Measurements from ENCODE around the gene CNOT4. TPM values are rescaled to one million over a fixed set of nuclear protein-coding genes. Genes with fewer than 3 reads are reported as not detected.

Gene CNOT4
- total RNA-seq, 2 experiments from 2014 or later: 24.0 to 29.8 TPM

DNA sequence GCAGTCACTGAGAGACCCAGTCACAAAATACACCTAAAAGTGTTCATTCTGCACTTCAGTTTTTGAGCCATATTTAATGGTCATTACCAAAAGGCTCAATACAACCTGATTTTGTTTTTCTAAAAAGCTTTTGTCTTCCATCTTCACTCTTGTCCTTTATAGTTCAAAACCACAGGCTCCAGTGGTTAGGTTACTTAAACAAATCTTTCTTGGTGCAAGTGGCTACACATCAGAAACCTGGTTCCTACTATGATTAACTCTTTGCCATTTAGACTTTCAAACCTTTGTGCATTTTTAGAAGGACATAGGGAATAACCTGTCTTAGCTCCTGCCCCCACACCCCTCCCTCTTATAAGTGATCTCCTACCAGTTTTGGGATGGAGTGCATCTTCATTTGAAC is 140.5 kb downstream of the CNOT4 start:
- Mint-ChIP-seq H3K27ac (no peak overlapping the region), H3K36me3 (ENCODE audit: low read depth) (peaks cover 21% of the 10 kb centered on the region), H3K4me3 (no peak overlapping the region), H3K4me1 (ENCODE audit: low read depth) (peaks cover 6% of the 10 kb centered on the region), H3K27me3 (no peaks in the 10 kb centered on the region), H3K9me3 (no peaks in the 10 kb centered on the region)
- Histone ChIP-seq H3K36me3 (ENCODE audit: insufficient read depth, low read length) (peaks cover 4% of the 10 kb centered on the region), H3K27me3 (ENCODE audit: control insufficient read depth in 1 of 2, insufficient read depth in 2 of 2, low read length in 2 of 2) (no peaks in the 10 kb centered on the region), H3K9me3 (ENCODE audit: control insufficient read depth in 1 of 2, insufficient read depth in 1 of 2, low read length in 2 of 2) (no peaks in the 10 kb centered on the region), H3K4me1 (ENCODE audit: insufficient read depth, low read length) (no peaks in the 10 kb centered on the region), H3K27ac (ENCODE audit: low read depth in 1 of 2, low read length in 2 of 2) (no peak overlapping the region), H3K4me3 (ENCODE audit: low read length) (no peak overlapping the region)
- DNase-seq (no peak), ATAC-seq (ENCODE audit: poor library complexity) (no peak)
- TF ChIP-seq, protein P1, sequence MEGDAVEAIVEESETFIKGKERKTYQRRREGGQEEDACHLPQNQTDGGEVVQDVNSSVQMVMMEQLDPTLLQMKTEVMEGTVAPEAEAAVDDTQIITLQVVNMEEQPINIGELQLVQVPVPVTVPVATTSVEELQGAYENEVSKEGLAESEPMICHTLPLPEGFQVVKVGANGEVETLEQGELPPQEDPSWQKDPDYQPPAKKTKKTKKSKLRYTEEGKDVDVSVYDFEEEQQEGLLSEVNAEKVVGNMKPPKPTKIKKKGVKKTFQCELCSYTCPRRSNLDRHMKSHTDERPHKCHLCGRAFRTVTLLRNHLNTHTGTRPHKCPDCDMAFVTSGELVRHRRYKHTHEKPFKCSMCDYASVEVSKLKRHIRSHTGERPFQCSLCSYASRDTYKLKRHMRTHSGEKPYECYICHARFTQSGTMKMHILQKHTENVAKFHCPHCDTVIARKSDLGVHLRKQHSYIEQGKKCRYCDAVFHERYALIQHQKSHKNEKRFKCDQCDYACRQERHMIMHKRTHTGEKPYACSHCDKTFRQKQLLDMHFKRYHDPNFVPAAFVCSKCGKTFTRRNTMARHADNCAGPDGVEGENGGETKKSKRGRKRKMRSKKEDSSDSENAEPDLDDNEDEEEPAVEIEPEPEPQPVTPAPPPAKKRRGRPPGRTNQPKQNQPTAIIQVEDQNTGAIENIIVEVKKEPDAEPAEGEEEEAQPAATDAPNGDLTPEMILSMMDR (IDR thresholded peaks at IDR 0.05): no peak
- intact Hi-C loops (cut with DNase I, micrococcal nuclease): no loop called here
- ChIA-PET CTCF (no interaction called here), POLR2A (no interaction called here)

DNA sequence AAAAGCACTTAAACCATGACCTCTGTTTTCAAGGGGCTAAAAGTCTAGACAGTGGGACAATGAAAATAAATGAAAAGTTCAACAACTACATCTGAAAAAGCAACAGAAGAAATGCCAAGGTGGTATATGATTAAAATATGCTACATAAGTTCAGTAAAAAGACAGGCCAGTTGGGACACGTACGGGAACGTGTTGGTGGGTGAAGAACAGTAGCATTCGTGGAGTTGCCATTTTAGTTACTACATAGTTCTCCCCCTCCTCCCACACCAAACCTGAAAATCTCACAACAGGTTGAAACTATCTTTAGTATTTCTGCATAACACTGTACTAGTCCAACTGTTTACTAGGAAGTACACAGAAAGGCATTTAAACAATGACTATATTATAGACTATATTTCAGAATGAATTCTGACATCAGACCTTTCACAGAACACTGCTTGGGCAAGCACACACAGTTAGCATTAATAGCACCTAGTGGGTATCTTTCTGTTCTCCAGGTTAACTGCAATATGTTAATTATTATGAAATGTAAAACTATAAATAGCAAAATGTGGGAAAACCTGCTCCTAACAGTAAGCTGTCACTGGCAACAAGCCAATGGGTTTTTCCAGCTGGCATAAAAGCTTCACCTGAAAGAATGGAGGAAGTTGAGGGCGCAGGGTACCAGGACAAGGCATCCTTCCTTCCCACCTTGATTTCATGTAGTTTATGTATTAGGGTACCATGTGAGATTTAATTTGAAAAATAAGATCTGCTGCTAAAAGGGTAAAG is 141.3 kb downstream of the CNOT4 start:
- Histone ChIP-seq H3K36me3 (ENCODE audit: insufficient read depth, low read length) (peaks cover 6% of the 10 kb centered on the region), H3K9me3 (ENCODE audit: control insufficient read depth in 1 of 2, insufficient read depth in 1 of 2, low read length in 2 of 2) (no peaks in the 10 kb centered on the region), H3K4me3 (ENCODE audit: low read length) (no peak overlapping the region), H3K4me1 (ENCODE audit: insufficient read depth, low read length) (no peaks in the 10 kb centered on the region), H3K27me3 (ENCODE audit: control insufficient read depth in 1 of 2, insufficient read depth in 2 of 2, low read length in 2 of 2) (no peaks in the 10 kb centered on the region), H3K27ac (ENCODE audit: low read depth in 1 of 2, low read length in 2 of 2) (no peak overlapping the region)
- Mint-ChIP-seq H3K27ac (no peak overlapping the region), H3K4me1 (ENCODE audit: low read depth) (peaks cover 6% of the 10 kb centered on the region), H3K9me3 (no peaks in the 10 kb centered on the region), H3K4me3 (no peak overlapping the region), H3K36me3 (ENCODE audit: low read depth) (peaks cover 29% of the 10 kb centered on the region), H3K27me3 (no peaks in the 10 kb centered on the region)
- ATAC-seq (ENCODE audit: poor library complexity) (no peak), DNase-seq (no peak)
- ChIA-PET POLR2A (no interaction called here), CTCF (no interaction called here)
- intact Hi-C loops (cut with DNase I, micrococcal nuclease): no loop called here
- TF ChIP-seq, protein P1 (IDR thresholded peaks at IDR 0.05): no peak

DNA sequence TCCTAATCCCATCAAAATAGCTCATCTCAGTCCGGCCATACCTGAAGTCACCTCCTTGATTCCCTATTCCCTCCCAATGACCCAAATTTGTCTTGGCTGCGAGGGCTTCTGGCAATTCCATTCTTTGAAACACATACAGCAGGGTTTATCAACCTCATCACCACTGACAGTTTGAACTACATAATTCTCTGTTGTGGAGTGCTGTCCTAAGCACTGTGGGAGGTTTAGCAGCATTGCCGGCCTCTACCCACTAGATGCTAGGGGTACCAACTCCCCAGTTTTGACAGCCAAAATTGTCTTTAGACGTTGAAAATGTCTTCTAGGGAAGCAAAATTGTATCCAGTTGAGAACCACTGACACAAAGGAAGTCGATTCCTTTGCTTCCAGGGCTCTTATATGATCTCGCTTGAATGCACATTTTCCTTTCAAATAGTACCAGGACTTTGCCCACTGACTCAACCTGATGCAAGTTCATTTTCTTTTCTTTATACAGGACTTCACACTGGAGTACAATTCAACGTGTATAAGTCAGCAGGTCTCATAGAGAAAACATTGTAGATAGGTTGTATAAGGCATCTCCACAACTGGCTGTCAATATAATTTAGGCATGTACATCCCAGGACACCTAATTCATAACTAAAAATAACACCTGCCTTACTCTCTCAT is 142.9 kb downstream of the CNOT4 start:
- peaks cover 18% of the 10 kb centered on the region for H3K36me3 ChIP-seq (ENCODE audit: insufficient read depth, low read length)
- ChIA-PET POLR2A (no interaction called here), CTCF (no interaction called here)
- TF ChIP-seq, protein P1 (IDR thresholded peaks at IDR 0.05): no peak
- H3K9me3 ChIP-seq (ENCODE audit: control insufficient read depth in 1 of 2, insufficient read depth in 1 of 2, low read length in 2 of 2): no peaks in the 10 kb centered on the region
- no peaks in the 10 kb centered on the region for H3K27me3 ChIP-seq (ENCODE audit: control insufficient read depth in 1 of 2, insufficient read depth in 2 of 2, low read length in 2 of 2)
- DNase-seq (no peak), ATAC-seq (ENCODE audit: poor library complexity) (no peak)
- intact Hi-C loops (cut with DNase I, micrococcal nuclease): no loop called here
- H3K9me3 Mint-ChIP-seq: no peaks in the 10 kb centered on the region
- peaks cover 3% of the 10 kb centered on the region for H3K4me1 Mint-ChIP-seq (ENCODE audit: low read depth)
- peaks cover 40% of the 10 kb centered on the region for H3K36me3 Mint-ChIP-seq (ENCODE audit: low read depth)
- H3K4me3 Mint-ChIP-seq: no peak overlapping the region
- H3K4me1 ChIP-seq (ENCODE audit: insufficient read depth, low read length): no peaks in the 10 kb centered on the region
- H3K27ac Mint-ChIP-seq: no peak overlapping the region
- H3K27ac ChIP-seq (ENCODE audit: low read depth in 1 of 2, low read length in 2 of 2): no peak overlapping the region
- no peak overlapping the region for H3K4me3 ChIP-seq (ENCODE audit: low read length)
- H3K27me3 Mint-ChIP-seq: no peaks in the 10 kb centered on the region

All from CD4-positive, alpha-beta T cell (primary cell).